Kidney (tissue), 14 donors: ENCODE data around the gene ASB6. TPM values are rescaled to one million over a fixed set of nuclear protein-coding genes. Genes with fewer than 3 reads are reported as not detected.

Experiments used
- DNase-seq, 5 donors: peaks; one replicate each; pipeline ENCODE4 v3.0.0-alpha.2; 2013 to 2020
- FAIRE-seq: peaks from 2 replicates; lab custom pipeline; 2012; peaks lifted over from hg19 to GRCh38; lab: Jason Lieb, UNC
- H3K27ac ChIP-seq, 2 donors: one replicate each; pipeline ENCODE4 v1.7.0; 2013; ENCODE audit warnings: low read depth in 2 of 2, low read length in 2 of 2, inconsistent platforms in 1 of 2
- H3K27me3 ChIP-seq: one replicate; pipeline ENCODE4 v1.7.1; 2013; ENCODE audit warnings: low read length, inconsistent platforms; ENCODE audit not compliant: control insufficient read depth, insufficient read depth
- H3K36me3 ChIP-seq, 3 donors: one replicate each; pipeline versions ENCODE4 v1.7.0 to v1.7.1; 2013; ENCODE audit warnings: low read length in 3 of 3, control low read depth in 1 of 3, inconsistent platforms in 1 of 3; ENCODE audit not compliant: insufficient read depth in 3 of 3, control insufficient read depth in 2 of 3
- H3K4me1 ChIP-seq, 3 donors: one replicate each; pipeline versions ENCODE4 v1.7.0 to v1.7.1; 2013; ENCODE audit warnings: low read length in 3 of 3, inconsistent platforms in 1 of 3, low read depth in 1 of 3; ENCODE audit not compliant: control insufficient read depth in 2 of 3, insufficient read depth in 2 of 3
- H3K4me3 ChIP-seq, 3 donors: one replicate each; pipeline versions ENCODE4 v1.7.0 to v1.8.1; 2013; ENCODE audit warnings: low read length in 3 of 3, control low read depth in 1 of 3, inconsistent platforms in 1 of 3
- H3K9ac ChIP-seq, 3 donors: one replicate each; pipeline versions ENCODE4 v1.7.0 to v1.7.1; 2013; ENCODE audit warnings: low read length in 3 of 3, control low read depth in 1 of 3, inconsistent platforms in 1 of 3
- H3K9me3 ChIP-seq, 3 donors: one replicate each; pipeline versions ENCODE4 v1.7.0 to v1.7.1; 2013; ENCODE audit warnings: low read length in 3 of 3, control low read depth in 1 of 3, inconsistent platforms in 1 of 3; ENCODE audit not compliant: control insufficient read depth in 2 of 3, insufficient read depth in 1 of 3
- CTCF ChIP-seq: IDR thresholded peaks from 3 replicates; pipeline ENCODE4 v1.5.1; 2012; ENCODE audit warnings: mild to moderate bottlenecking, moderate library complexity, borderline replicate concordance; ENCODE audit not compliant: insufficient read depth; ENCODE audit errors: extremely low read depth
- intact Hi-C: fragments of 100-400 bp; cut with DNase I; formaldehyde crosslinking; loops from one replicate; pipeline ENCODE4 v1.11.1; 2022
- polyA plus RNA-seq: library from polyadenylated mRNA; stranded (reverse); fragments of 350-450 nt; fragmentation: Illumina TruSeq; extraction: RNeasy Lipid Tissue Mini Kit (QIAGEN cat#74804); gene quantifications from one replicate; pipeline ENCODE4 v1.2.3, GENCODE V29; 2014; ENCODE audit warnings: low read depth, low replicate concordance; ENCODE audit not compliant: insufficient read depth
- total RNA-seq: library from RNA; stranded (reverse); fragmentation: NEBNext Ultra II Directional; extraction: Animal tissue kit (Norgen Biotek cat#: 25700); gene quantifications from one replicate; pipeline ENCODE4 v1.2.1, GENCODE V29; 2021
- donor health status: control.
- donor health status: control.
- donor health status: control.
- donor health status: control.
- donor health status: control.
- donor health status: DM: yes; HTN: yes; CAD: no.
- donor health status: Normal renal cell carcinoma (clear cell type).

The ASB6 gene
- total and polyA plus RNA-seq, 2 donors from 2014 or later, result 18.1 to 22.5 TPM

GRCh38 chr9:129586685-129587084 lies 55.3 kb downstream of the ASB6 start:
- H3K27ac ChIP-seq, result no peak overlapping the region
- intact Hi-C loops, result no loop called here

GRCh38 chr9:129586245-129586644 lies 55.7 kb downstream of the ASB6 start:
- Histone ChIP-seq H3K4me1 (no peaks in the 10 kb centered on the region), H3K4me3 (no peak overlapping the region), H3K27me3 (no peaks in the 10 kb centered on the region), H3K9me3 (no peaks in the 10 kb centered on the region), H3K27ac (no peak overlapping the region), H3K9ac (no peak overlapping the region), H3K36me3 (no peaks in the 10 kb centered on the region)
- FAIRE-seq (no peak), DNase-seq (no peak)
- TF ChIP-seq CTCF, result no peak
- intact Hi-C loops, result no loop called here

More at GRCh38 chr9:129586685-129587084, 55.3 kb downstream of the ASB6 start:
- DNase-seq, result peak; percentile 74 to 84 (median 80)
- no peak for FAIRE-seq
- no peak for TF ChIP-seq CTCF
- no peaks in the 10 kb centered on the region for H3K4me1 ChIP-seq
- H3K9ac ChIP-seq, result no peak overlapping the region
- no peaks in the 10 kb centered on the region for H3K27me3 ChIP-seq
- H3K4me3 ChIP-seq, result no peak overlapping the region
- no peaks in the 10 kb centered on the region for H3K9me3 ChIP-seq
- H3K36me3 ChIP-seq, result no peaks in the 10 kb centered on the region

GRCh38 chr9:129585352-129585751 lies 56.6 kb downstream of the ASB6 start:
- no peak for FAIRE-seq
- Histone ChIP-seq H3K4me1 (no peaks in the 10 kb centered on the region), H3K9me3 (no peaks in the 10 kb centered on the region), H3K27me3 (no peaks in the 10 kb centered on the region), H3K9ac (no peak overlapping the region), H3K4me3 (no peak overlapping the region), H3K27ac (no peak overlapping the region), H3K36me3 (no peaks in the 10 kb centered on the region)
- no peak for DNase-seq
- TF ChIP-seq CTCF, result no peak
- intact Hi-C loops, result no loop called here

Other genes with a start within 250 kb of the ASB6 start
- 1.1 TPM for gene C9orf50, start 21.1 kb downstream of the ASB6 start, total RNA-seq
- gene C9orf50, start 21.1 kb downstream of the ASB6 start, polyA plus RNA-seq, result 2.8 TPM
- 32.6 TPM for gene NTMT1, start 16.0 kb downstream of the ASB6 start, total RNA-seq
- gene NTMT1, start 16.0 kb downstream of the ASB6 start, polyA plus RNA-seq, result 61.2 TPM
- gene PRRX2, start 23.5 kb upstream of the ASB6 start, total RNA-seq, result 1.8 TPM
- 2.3 TPM for gene PRRX2, start 23.5 kb upstream of the ASB6 start, polyA plus RNA-seq
- 8.9 TPM for gene PTGES, start 110.9 kb upstream of the ASB6 start, total RNA-seq
- 8.1 TPM for gene PTGES, start 110.9 kb upstream of the ASB6 start, polyA plus RNA-seq
- 21.4 TPM for gene TOR1B, start 161.0 kb upstream of the ASB6 start, total RNA-seq
- gene TOR1B, start 161.0 kb upstream of the ASB6 start, polyA plus RNA-seq, result 10.1 TPM
- 29.2 TPM for gene TOR1A, start 182.0 kb upstream of the ASB6 start, total RNA-seq
- 24.6 TPM for gene TOR1A, start 182.0 kb upstream of the ASB6 start, polyA plus RNA-seq
- gene C9orf78, start 193.1 kb upstream of the ASB6 start, total RNA-seq, result 39.7 TPM
- 62.1 TPM for gene C9orf78, start 193.1 kb upstream of the ASB6 start, polyA plus RNA-seq
- 28.8 TPM for gene USP20, start 193.3 kb upstream of the ASB6 start, total RNA-seq
- 22.8 TPM for gene USP20, start 193.3 kb upstream of the ASB6 start, polyA plus RNA-seq